Heart left ventricle (tissue), 16 donors: ENCODE results near the gene DIAPH3. TPM values are rescaled to one million over a fixed set of nuclear protein-coding genes. Genes with fewer than 3 reads are reported as not detected.

Experiments
- ATAC-seq, 4 donors: fragments of 200-7000 bp; cut with Tn5 transposase; one replicate each; pipeline ENCODE4 v1.9.1; 2020 to 2022; ENCODE audit warnings: moderate library complexity in 4 of 4, mild to moderate bottlenecking in 3 of 4, moderate number of reproducible peaks in 1 of 4
- DNase-seq, 5 donors: peaks; one replicate each; pipeline ENCODE4 v3.0.0-alpha.2; 2020
- H3K27ac ChIP-seq, 12 donors: fragments of 200-600 bp; sonication (generic) in 4 of 12; one replicate each; pipeline versions ENCODE4 v1.5.0 to v1.8.0; 2016 to 2022; ENCODE audit warnings: mild to moderate bottlenecking in 2 of 12
- H3K27me3 ChIP-seq, 9 donors: fragments of 200-600 bp; sonication (generic) in 2 of 9; one replicate each; pipeline versions ENCODE4 v1.5.1 to v1.8.0; 2016 to 2022; ENCODE audit warnings: mild to moderate bottlenecking in 3 of 9
- H3K36me3 ChIP-seq, 9 donors: fragments of 200-600 bp; sonication (generic) in 2 of 9; one replicate each; pipeline versions ENCODE4 v1.5.0 to v1.8.0; 2018 to 2022; ENCODE audit warnings: mild to moderate bottlenecking in 2 of 9
- H3K4me1 ChIP-seq, 12 donors: fragments of 200-600 bp; sonication (generic) in 4 of 12; one replicate each; pipeline versions ENCODE4 v1.5.0 to v1.8.0; 2016 to 2022; ENCODE audit warnings: mild to moderate bottlenecking in 3 of 12
- H3K4me3 ChIP-seq, 12 donors: fragments of 200-600 bp; sonication (generic) in 4 of 12; one replicate each; pipeline versions ENCODE4 v1.5.0 to v1.8.0; 2017 to 2022; ENCODE audit warnings: mild to moderate bottlenecking in 9 of 12, moderate library complexity in 4 of 12
- H3K9me3 ChIP-seq, 12 donors: fragments of 200-600 bp; sonication (generic) in 4 of 12; one replicate each; pipeline versions ENCODE4 v1.5.0 to v1.8.0; 2016 to 2022; ENCODE audit warnings: mild to moderate bottlenecking in 1 of 12
- POLR2A ChIP-seq, 2 donors: fragments of 450-650 bp; IDR thresholded peaks; one replicate each; pipeline ENCODE4 v1.6.1; 2017; ENCODE audit warnings: antibody characterized with exemption in 2 of 2, mild to moderate bottlenecking in 2 of 2, moderate library complexity in 2 of 2
- WGBS, 4 donors: extraction: QIAGEN DNeasy Blood & Tissue Kit in 2 of 4; methylation state at CpG; one replicate each; pipeline versions ENCODE4 v1.1.5 to v1.1.7; 2013 to 2018; 5-methylcytosine and 5-hydroxymethylcytosine counted together
- intact Hi-C, 10 donors: fragments of 100-400 bp; cut with DNase I; formaldehyde crosslinking; loops; one replicate each; pipeline versions ENCODE4 v1.11.1 to v1.14.2; 2022
- polyA plus RNA-seq, 2 donors: library from polyadenylated mRNA; stranded (reverse); fragments of 200-250 nt; gene quantifications; one replicate each; pipeline ENCODE4 v1.2.3, GENCODE V29; 2013
- total RNA-seq, 9 donors: library from RNA; depleted of rRNA in 2 of 9; stranded (reverse); fragments of >200 nt in 2 of 9; fragmentation: NEBNext Ultra II Directional in 3 of 9; extraction: Animal tissue kit (Norgen Biotek cat#: 25700) in 3 of 9; gene quantifications; one replicate each; pipeline versions ENCODE4 v1.1.0 to v1.2.4, GENCODE V29; 2016 to 2023
- TF ChIP-seq, protein P1 (sequence below), 12 donors: fragments of 200-600 bp; sonication (generic) in 4 of 12; IDR thresholded peaks; one replicate each; pipeline versions ENCODE4 v1.5.0 to v1.8.0; 2018 to 2022; ENCODE audit warnings: antibody characterized with exemption in 12 of 12, mild to moderate bottlenecking in 5 of 12
- donor health status: ischemic (EF 13 %, LVEDD 7.1; RV severe dilation, severe dysfunction).
- donor health status: healthy with polysubstance abuse.
- donor health status: DM: no; HTN: yes; CAD: no.
- donor health status: DM: no; HTN: no; CAD: no.
- donor health status: ischemic (EF 25% LVEDD 6.9; RV normal size, moderate dysfunction).
- donor health status: ischemic (EF 25% LVEDD 5.7; RV mildly dilated, moderate dysfunction).
- donor health status: healthy.
- donor health status: DM: yes; HTN: yes; CAD: no.
- donor health status: ischemic (EF 35%, LVEDD 5.7; RV mildly dilated, moderate dysfunction).
- donor health status: nonischemic (EF 11% LVEDD 7.7; RV severe dilation, severe dysfunction).
- donor health status: DM: yes; HTN: yes; CAD: no.
- donor health status: PGD.
- donor health status: ischemic (EF 29% LVEDD 5.4; RV normal size, mild dysfunction).
- donor health status: nonischemic (EF 23%, LVEDD 6.1; RV moderate dilation, normal function).

DIAPH3 gene
- total and polyA plus RNA-seq, 11 donors = 0.03 to 3.2 (median 0.19) TPM

DNA sequence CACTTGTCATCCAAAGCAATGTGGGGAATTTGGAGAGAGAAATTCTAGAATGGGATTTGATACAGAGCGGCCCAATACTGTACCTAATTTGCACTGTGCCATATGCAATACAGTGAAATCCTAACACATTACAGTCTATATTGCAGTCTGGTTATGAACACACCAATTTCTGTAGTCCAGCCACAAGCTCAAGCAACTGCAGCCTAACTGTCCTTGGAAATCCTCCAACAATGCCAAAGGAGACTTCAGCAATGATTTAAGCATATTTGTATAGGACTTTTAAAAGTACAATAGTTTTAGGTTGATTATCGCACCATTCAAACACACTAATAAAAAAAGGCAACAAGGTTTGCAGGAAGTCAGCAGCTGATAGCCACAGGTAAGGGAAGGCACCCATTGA is 17.3 kb downstream of the DIAPH3 start:
- H3K4me3 ChIP-seq = no peak overlapping the region
- intact Hi-C loops = no loop called here
- 73 to 92% (median 83%) methylated on average over 2 of the region's 2 CpGs for WGBS, 4 donors
- ATAC-seq = no peak
- H3K36me3 ChIP-seq = no peaks in the 10 kb centered on the region
- H3K9me3 ChIP-seq = no peaks in the 10 kb centered on the region
- H3K27ac ChIP-seq = no peak overlapping the region
- H3K4me1 ChIP-seq = peaks cover 0 to 8% (median 0%) of the 10 kb centered on the region in 12 donors
- no peak for DNase-seq
- TF ChIP-seq POLR2A (IDR thresholded peaks at IDR 0.05) = no peak
- TF ChIP-seq, protein P1, sequence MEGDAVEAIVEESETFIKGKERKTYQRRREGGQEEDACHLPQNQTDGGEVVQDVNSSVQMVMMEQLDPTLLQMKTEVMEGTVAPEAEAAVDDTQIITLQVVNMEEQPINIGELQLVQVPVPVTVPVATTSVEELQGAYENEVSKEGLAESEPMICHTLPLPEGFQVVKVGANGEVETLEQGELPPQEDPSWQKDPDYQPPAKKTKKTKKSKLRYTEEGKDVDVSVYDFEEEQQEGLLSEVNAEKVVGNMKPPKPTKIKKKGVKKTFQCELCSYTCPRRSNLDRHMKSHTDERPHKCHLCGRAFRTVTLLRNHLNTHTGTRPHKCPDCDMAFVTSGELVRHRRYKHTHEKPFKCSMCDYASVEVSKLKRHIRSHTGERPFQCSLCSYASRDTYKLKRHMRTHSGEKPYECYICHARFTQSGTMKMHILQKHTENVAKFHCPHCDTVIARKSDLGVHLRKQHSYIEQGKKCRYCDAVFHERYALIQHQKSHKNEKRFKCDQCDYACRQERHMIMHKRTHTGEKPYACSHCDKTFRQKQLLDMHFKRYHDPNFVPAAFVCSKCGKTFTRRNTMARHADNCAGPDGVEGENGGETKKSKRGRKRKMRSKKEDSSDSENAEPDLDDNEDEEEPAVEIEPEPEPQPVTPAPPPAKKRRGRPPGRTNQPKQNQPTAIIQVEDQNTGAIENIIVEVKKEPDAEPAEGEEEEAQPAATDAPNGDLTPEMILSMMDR (IDR thresholded peaks at IDR 0.05) = no peak
- no peaks in the 10 kb centered on the region for H3K27me3 ChIP-seq

- no peaks in the 10 kb centered on the region for H3K9me3 ChIP-seq
- TF ChIP-seq, protein P1 (IDR thresholded peaks at IDR 0.05) = no peak
- TF ChIP-seq POLR2A (IDR thresholded peaks at IDR 0.05) = no peak
- WGBS, 4 donors = 60 to 69% (median 63%) methylated on average over 3 of the region's 3 CpGs
- H3K4me3 ChIP-seq = no peak overlapping the region
- peaks cover 0 to 3% (median 0%) of the 10 kb centered on the region in 12 donors for H3K4me1 ChIP-seq
- no peaks in the 10 kb centered on the region for H3K27me3 ChIP-seq
- intact Hi-C loops = no loop called here
- DNase-seq (no peak), ATAC-seq (peak in 1 of 4 donors; percentile 13)
- no peaks in the 10 kb centered on the region for H3K36me3 ChIP-seq
- H3K27ac ChIP-seq = no peak overlapping the region
Observed at GRCh38 chr13:60143775-60144174, 20.0 kb downstream of the DIAPH3 start.

DNA sequence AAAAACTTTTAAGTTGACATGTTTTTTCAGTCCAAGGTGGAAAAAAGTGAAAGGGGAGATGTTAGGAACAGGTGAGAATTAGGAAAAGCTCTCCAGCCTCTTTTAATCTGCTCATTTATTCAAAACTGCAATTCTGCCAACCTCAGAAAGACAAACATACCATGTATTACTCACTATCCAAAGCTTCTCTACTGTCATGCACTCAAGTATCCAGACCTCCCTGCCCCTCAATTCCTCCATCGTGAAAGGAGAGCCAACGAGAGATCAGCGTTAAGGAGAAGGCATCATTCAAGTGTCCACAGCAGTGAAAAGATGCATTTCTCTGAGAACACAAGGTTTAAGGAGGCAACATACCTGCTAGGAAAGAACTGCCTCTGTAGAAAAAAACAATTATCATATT is 24.5 kb downstream of the DIAPH3 start:
- no peaks in the 10 kb centered on the region for H3K4me1 ChIP-seq
- no peak overlapping the region for H3K27ac ChIP-seq
- H3K27me3 ChIP-seq = no peaks in the 10 kb centered on the region
- no peak overlapping the region for H3K4me3 ChIP-seq
- intact Hi-C loops = no loop called here
- TF ChIP-seq POLR2A (IDR thresholded peaks at IDR 0.05) = no peak
- TF ChIP-seq, protein P1 (IDR thresholded peaks at IDR 0.05) = no peak
- 89 to 94% (median 92%) methylated on average over 3 of the region's 3 CpGs for WGBS, 4 donors
- no peak for DNase-seq
- ATAC-seq = no peak
- H3K9me3 ChIP-seq = no peaks in the 10 kb centered on the region
- H3K36me3 ChIP-seq = no peaks in the 10 kb centered on the region

DNA sequence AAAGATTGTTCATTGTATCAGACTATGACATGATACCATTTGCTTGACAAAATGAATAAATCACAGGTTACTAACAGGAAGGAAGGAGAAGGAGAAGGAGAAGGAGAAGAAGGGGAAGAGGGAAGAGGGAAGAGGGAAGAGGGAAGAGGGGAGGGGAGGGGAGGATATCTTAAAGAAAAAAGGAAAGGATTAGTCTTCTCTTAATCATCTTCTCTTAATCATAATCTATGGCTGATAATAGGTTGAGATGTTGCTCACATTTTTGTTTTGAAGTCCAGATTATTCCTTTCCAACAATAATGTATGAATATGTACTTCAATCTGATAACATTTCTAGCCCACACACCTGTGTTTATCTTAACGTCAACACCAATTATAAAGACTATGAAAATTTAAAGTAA is 25.1 kb downstream of the DIAPH3 start:
- Histone ChIP-seq H3K4me3 (no peak overlapping the region), H3K9me3 (no peaks in the 10 kb centered on the region), H3K4me1 (no peaks in the 10 kb centered on the region), H3K27ac (no peak overlapping the region), H3K36me3 (no peaks in the 10 kb centered on the region), H3K27me3 (no peaks in the 10 kb centered on the region)
- 84 to 94% (median 91%) methylated on average over 1 of the region's 1 CpG for WGBS, 4 donors
- no peak for TF ChIP-seq POLR2A (IDR thresholded peaks at IDR 0.05)
- TF ChIP-seq, protein P1 (IDR thresholded peaks at IDR 0.05) = no peak
- DNase-seq = no peak
- no peak for ATAC-seq
- intact Hi-C loops = no loop called here
